Duodenal mucosa (tissue), 2 donors: ENCODE data around the gene CDC14A.

Experiments used
- H3K27ac ChIP-seq: one replicate; pipeline ENCODE4 v1.7.0; 2013; ENCODE audit warnings: low read depth, low read length
- H3K27me3 ChIP-seq, 2 donors: one replicate each; pipeline ENCODE4 v1.7.0; 2013; ENCODE audit warnings: low read length in 2 of 2, control low read depth in 1 of 2; ENCODE audit not compliant: insufficient read depth in 2 of 2, control insufficient read depth in 1 of 2
- H3K36me3 ChIP-seq, 2 donors: one replicate each; pipeline ENCODE4 v1.7.0; 2013; ENCODE audit warnings: low read length in 2 of 2, control low read depth in 1 of 2; ENCODE audit not compliant: insufficient read depth in 2 of 2, control insufficient read depth in 1 of 2
- H3K4me1 ChIP-seq, 2 donors: one replicate each; pipeline ENCODE4 v1.7.0; 2013; ENCODE audit warnings: low read length in 2 of 2, control low read depth in 1 of 2; ENCODE audit not compliant: insufficient read depth in 2 of 2, control insufficient read depth in 1 of 2
- H3K4me3 ChIP-seq, 2 donors: one replicate each; pipeline ENCODE4 v1.7.0; 2013; ENCODE audit warnings: low read length in 2 of 2, low read depth in 1 of 2
- H3K9ac ChIP-seq, 2 donors: one replicate each; pipeline ENCODE4 v1.7.0; 2013; ENCODE audit warnings: low read length in 2 of 2, low read depth in 1 of 2
- H3K9me3 ChIP-seq, 2 donors: one replicate each; pipeline ENCODE4 v1.7.0; 2013; ENCODE audit warnings: low read length in 2 of 2, control low read depth in 1 of 2; ENCODE audit not compliant: control insufficient read depth in 1 of 2

Gene CDC14A

DNA sequence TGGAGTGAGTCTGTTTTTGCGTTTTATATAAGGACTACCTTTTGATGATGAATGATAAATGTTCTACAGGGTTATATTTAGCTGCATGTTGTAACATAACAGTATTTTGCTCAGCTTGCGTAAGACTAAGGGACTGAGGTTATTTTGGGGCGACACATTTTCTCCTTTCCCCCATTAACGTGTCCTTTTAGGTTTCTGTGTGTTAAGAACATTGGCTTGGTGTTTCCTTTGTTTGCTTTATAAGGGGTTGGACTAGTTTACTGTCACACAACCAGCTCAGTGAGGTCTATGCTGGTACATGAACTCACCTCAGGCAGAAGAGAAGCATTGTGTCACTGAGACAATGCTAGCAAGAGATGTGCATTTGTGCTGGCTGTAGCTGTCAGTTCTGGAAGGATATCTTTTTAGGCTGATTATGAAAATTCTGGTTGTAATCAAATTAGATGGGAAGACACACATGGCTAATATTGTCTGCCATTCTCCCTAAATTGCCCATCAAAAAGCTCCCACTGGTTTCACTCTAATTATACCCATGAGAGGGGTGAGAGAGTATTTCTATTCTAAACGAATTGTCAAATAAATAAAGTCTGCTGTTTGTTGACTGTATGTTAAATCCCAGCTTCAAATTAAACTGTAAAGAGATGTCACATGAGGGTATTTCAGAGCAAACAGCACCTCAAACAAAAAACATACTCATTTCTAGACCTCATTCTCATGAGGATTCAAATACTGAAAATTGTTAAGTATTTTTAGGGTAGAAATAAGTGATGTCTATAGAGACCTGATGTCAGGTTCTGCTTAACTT lies 62.6 kb downstream of the CDC14A start:
- H3K27me3 ChIP-seq = no peaks in the 10 kb centered on the region
- H3K36me3 ChIP-seq = peaks cover 0 to 3% of the 10 kb centered on the region in 2 donors
- no peak overlapping the region for H3K9ac ChIP-seq
- H3K27ac ChIP-seq = no peak overlapping the region
- H3K4me3 ChIP-seq = no peak overlapping the region
- H3K9me3 ChIP-seq = no peaks in the 10 kb centered on the region
- peaks cover 7 to 12% of the 10 kb centered on the region in 2 donors for H3K4me1 ChIP-seq

GRCh38 chr1:100415498-100415778 lies 63.1 kb downstream of the CDC14A start:
- Histone ChIP-seq H3K9me3 (no peaks in the 10 kb centered on the region), H3K9ac (no peak overlapping the region), H3K27me3 (no peaks in the 10 kb centered on the region), H3K27ac (no peak overlapping the region), H3K36me3 (peaks cover 0 to 3% of the 10 kb centered on the region in 2 donors), H3K4me1 (peaks cover 7 to 12% of the 10 kb centered on the region in 2 donors), H3K4me3 (no peak overlapping the region)

DNA sequence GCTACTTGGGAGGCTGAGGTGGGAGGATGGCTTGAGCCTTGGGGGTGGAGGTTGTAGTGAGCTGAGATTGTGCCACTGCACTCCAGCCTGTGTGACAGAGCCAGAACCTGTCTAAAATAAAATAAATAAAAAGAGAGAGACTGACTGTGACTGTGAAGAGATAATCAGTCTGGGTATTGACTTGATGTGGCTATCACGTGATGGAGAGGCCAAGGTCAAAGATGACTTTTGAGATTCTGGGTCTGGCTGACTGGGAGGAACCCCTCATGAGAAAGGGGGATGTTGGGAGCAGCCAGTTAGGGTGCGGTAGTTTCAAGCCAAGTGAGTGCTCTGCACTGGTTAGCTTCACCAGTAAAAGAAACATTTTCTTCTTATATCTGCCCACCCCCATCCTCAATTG lies 66.8 kb downstream of the CDC14A start:
- no peak overlapping the region for H3K4me3 ChIP-seq
- no peaks in the 10 kb centered on the region for H3K9me3 ChIP-seq
- H3K4me1 ChIP-seq = peaks cover 0 to 12% of the 10 kb centered on the region in 2 donors
- H3K36me3 ChIP-seq = no peaks in the 10 kb centered on the region
- no peak overlapping the region for H3K27ac ChIP-seq
- H3K27me3 ChIP-seq = no peaks in the 10 kb centered on the region
- no peak overlapping the region for H3K9ac ChIP-seq

DNA sequence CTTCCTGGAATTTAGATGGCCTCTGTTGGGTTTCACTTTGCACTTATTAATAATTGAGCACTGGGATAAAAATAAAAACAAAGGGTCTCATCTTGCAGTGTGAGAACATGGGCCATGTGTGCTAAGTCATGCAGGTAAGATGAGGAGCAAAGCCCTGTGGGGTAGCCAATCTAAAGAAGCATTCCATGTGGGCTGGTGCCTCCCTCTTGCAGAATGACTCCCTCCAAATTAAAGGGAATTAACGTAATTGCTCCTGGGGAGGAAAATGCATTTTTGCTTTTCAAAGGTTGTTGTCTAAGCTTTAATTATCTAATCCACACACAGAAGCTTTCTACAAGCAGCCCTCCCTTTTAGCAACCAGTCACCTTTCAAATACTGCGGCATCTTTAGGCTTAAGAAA lies 69.8 kb downstream of the CDC14A start:
- Histone ChIP-seq H3K9ac (no peak overlapping the region), H3K27ac (no peak overlapping the region), H3K36me3 (no peaks in the 10 kb centered on the region), H3K27me3 (no peaks in the 10 kb centered on the region), H3K4me3 (no peak overlapping the region), H3K9me3 (no peaks in the 10 kb centered on the region), H3K4me1 (no peaks in the 10 kb centered on the region)

- Histone ChIP-seq H3K4me3 (no peak overlapping the region), H3K9ac (no peak overlapping the region), H3K27ac (no peak overlapping the region)
Observed at GRCh38 chr1:100423832-100424337, 71.6 kb downstream of the CDC14A start.

DNA sequence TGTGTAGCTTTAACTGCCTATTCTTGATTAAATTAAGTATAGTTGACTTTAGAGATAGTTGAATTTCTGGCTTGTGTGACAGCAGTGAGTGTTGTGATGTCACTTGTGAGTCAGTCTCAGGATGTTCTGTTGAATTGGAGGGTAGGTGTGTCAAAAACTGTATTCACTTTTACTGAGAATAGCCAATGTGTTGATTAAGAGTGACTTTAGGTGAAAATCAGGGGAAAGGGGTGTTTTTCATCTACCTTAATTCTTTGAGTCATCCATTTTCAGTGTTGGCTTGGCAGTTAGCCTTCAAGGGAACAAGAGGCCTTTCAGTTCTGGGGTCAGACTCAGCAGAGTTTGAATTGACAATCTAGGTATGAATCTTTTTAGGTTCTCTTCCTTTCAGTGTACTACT lies 75.9 kb downstream of the CDC14A start:
- H3K36me3 ChIP-seq = no peaks in the 10 kb centered on the region
- H3K9me3 ChIP-seq = no peaks in the 10 kb centered on the region
- no peak overlapping the region for H3K27ac ChIP-seq
- no peak overlapping the region for H3K4me3 ChIP-seq
- no peak overlapping the region for H3K9ac ChIP-seq
- no peaks in the 10 kb centered on the region for H3K4me1 ChIP-seq
- no peaks in the 10 kb centered on the region for H3K27me3 ChIP-seq

More at GRCh38 chr1:100423832-100424337, 71.6 kb downstream of the CDC14A start:
- no peaks in the 10 kb centered on the region for H3K9me3 ChIP-seq
- no peaks in the 10 kb centered on the region for H3K27me3 ChIP-seq
- no peaks in the 10 kb centered on the region for H3K36me3 ChIP-seq
- H3K4me1 ChIP-seq = no peaks in the 10 kb centered on the region

DNA sequence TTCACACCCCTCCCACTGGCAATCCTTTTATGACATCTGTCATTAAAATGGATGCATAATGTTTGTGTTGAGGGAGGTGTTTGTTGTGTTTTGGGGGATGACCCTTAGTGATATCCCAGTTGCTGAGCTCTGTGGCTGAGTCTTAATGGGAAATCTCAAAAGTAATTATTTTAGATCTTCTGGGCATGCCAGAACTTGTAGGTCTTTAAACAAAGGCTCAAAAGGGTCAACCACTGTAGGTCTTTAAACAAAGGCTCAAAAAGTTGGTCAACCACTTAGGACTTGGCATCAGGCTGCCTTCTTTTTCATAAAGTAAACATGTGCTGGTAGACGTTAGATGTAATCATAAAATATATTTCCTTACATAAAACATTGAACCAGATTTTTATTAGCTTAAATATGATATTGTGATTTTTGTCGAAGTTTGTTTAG lies 78.0 kb downstream of the CDC14A start:
- no peak overlapping the region for H3K9ac ChIP-seq
- H3K36me3 ChIP-seq = no peaks in the 10 kb centered on the region
- no peaks in the 10 kb centered on the region for H3K27me3 ChIP-seq
- H3K4me1 ChIP-seq = no peaks in the 10 kb centered on the region
- no peak overlapping the region for H3K4me3 ChIP-seq
- H3K9me3 ChIP-seq = no peaks in the 10 kb centered on the region
- H3K27ac ChIP-seq = no peak overlapping the region

- Histone ChIP-seq H3K27me3 (no peaks in the 10 kb centered on the region), H3K9ac (no peak overlapping the region), H3K9me3 (no peaks in the 10 kb centered on the region), H3K27ac (no peak overlapping the region), H3K4me1 (no peaks in the 10 kb centered on the region), H3K4me3 (no peak overlapping the region), H3K36me3 (no peaks in the 10 kb centered on the region)
Observed at GRCh38 chr1:100431954-100432353, 79.6 kb downstream of the CDC14A start.

DNA sequence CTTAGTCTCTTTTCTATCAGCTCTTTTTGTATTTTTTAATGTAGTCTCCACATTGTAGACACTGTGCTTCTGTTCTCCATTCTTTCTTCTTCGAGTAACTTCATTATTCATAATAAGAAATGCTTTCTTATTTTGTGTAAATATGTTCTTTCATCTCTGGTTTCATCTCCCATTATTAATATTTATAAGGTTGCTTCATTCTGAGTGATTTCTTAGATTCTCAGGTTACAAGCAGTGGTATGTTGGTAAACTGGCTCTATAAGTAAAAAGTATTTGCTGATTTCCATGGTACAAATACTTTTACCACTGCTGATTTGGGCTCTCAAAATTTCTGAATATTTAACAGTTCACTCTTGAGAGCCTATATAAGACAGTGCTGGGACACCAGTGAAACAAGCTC lies 81.3 kb downstream of the CDC14A start:
- no peaks in the 10 kb centered on the region for H3K27me3 ChIP-seq
- H3K27ac ChIP-seq = no peak overlapping the region
- H3K9me3 ChIP-seq = no peaks in the 10 kb centered on the region
- peaks cover 0 to 1% of the 10 kb centered on the region in 2 donors for H3K4me1 ChIP-seq
- H3K36me3 ChIP-seq = no peaks in the 10 kb centered on the region
- no peak overlapping the region for H3K4me3 ChIP-seq
- no peak overlapping the region for H3K9ac ChIP-seq

DNA sequence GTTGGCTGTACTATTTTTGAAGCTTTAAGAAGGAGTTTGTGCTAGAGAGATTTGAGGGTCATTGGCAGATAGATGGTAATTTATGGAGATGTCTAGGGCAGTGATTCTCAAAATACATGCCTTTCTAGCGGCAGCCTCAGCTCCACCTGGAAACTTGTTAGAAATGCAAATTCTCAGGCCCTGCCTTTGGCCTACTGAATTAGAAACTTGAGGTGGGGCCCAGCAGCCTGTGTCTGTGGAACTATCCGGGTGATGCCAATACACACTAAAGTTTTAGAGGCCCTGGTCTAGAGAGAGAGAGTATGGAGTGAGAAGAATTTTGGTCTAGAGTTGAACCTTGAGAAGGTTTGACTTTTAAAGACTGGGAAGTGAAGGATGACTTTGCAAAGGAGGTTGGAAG lies 82.5 kb downstream of the CDC14A start:
- H3K27me3 ChIP-seq = no peaks in the 10 kb centered on the region
- no peaks in the 10 kb centered on the region for H3K36me3 ChIP-seq
- no peak overlapping the region for H3K4me3 ChIP-seq
- no peaks in the 10 kb centered on the region for H3K9me3 ChIP-seq
- H3K27ac ChIP-seq = no peak overlapping the region
- peaks cover 9 to 10% of the 10 kb centered on the region in 2 donors for H3K4me1 ChIP-seq
- no peak overlapping the region for H3K9ac ChIP-seq
